ENCODE data around the gene EAF1.

The EAF1 gene

GRCh38 chr3:15428539-15428938 lies 1.1 kb downstream of the EAF1 start:
- DNase-seq = no peak

GRCh38 chr3:15429080-15429479 lies 1.7 kb downstream of the EAF1 start:
- TF ChIP-seq CTCF (IDR thresholded peaks at IDR 0.05) = no peak
- Mint-ChIP-seq H3K4me1 (peaks cover 45% of the 10 kb centered on the region), H3K27ac (no peak overlapping the region), H3K36me3 (ENCODE audit: low read depth) (peaks cover 26% of the 10 kb centered on the region), H3K9me3 (no peaks in the 10 kb centered on the region), H3K27me3 (ENCODE audit: low read depth, poor library complexity) (no peaks in the 10 kb centered on the region), H3K4me3 (peak overlapping the region; percentile 100)
- DNase-seq = no peak

More at GRCh38 chr3:15428539-15428938, 1.1 kb downstream of the EAF1 start:
- TF ChIP-seq CTCF (IDR thresholded peaks at IDR 0.05) = no peak
- H3K4me1 Mint-ChIP-seq = peaks cover 45% of the 10 kb centered on the region
- no peaks in the 10 kb centered on the region for H3K27me3 Mint-ChIP-seq (ENCODE audit: low read depth, poor library complexity)
- H3K9me3 Mint-ChIP-seq = no peaks in the 10 kb centered on the region
- H3K27ac Mint-ChIP-seq = peak overlapping the region; percentile 15
- H3K4me3 Mint-ChIP-seq = peak overlapping the region; percentile 100
- H3K36me3 Mint-ChIP-seq (ENCODE audit: low read depth) = peaks cover 25% of the 10 kb centered on the region

GRCh38 chr3:15430624-15431023 lies 3.2 kb downstream of the EAF1 start:
- no peak overlapping the region for H3K4me3 Mint-ChIP-seq
- no peaks in the 10 kb centered on the region for H3K27me3 Mint-ChIP-seq (ENCODE audit: low read depth, poor library complexity)
- H3K27ac Mint-ChIP-seq = no peak overlapping the region
- H3K36me3 Mint-ChIP-seq (ENCODE audit: low read depth) = peaks cover 34% of the 10 kb centered on the region
- H3K4me1 Mint-ChIP-seq = peaks cover 36% of the 10 kb centered on the region
- TF ChIP-seq CTCF (IDR thresholded peaks at IDR 0.05) = no peak
- H3K9me3 Mint-ChIP-seq = no peaks in the 10 kb centered on the region
- DNase-seq = no peak

- Mint-ChIP-seq H3K27me3 (ENCODE audit: low read depth, poor library complexity) (no peaks in the 10 kb centered on the region), H3K36me3 (ENCODE audit: low read depth) (peaks cover 31% of the 10 kb centered on the region), H3K9me3 (no peaks in the 10 kb centered on the region), H3K4me1 (peaks cover 29% of the 10 kb centered on the region), H3K27ac (no peak overlapping the region), H3K4me3 (no peak overlapping the region)
- DNase-seq = no peak
- no peak for TF ChIP-seq CTCF (IDR thresholded peaks at IDR 0.05)
Measured at GRCh38 chr3:15431256-15431837, 3.9 kb downstream of the EAF1 start.

- Mint-ChIP-seq H3K4me3 (no peak overlapping the region), H3K9me3 (no peaks in the 10 kb centered on the region), H3K27ac (no peak overlapping the region), H3K27me3 (ENCODE audit: low read depth, poor library complexity) (no peaks in the 10 kb centered on the region), H3K4me1 (peaks cover 12% of the 10 kb centered on the region), H3K36me3 (ENCODE audit: low read depth) (peaks cover 40% of the 10 kb centered on the region)
- TF ChIP-seq CTCF (IDR thresholded peaks at IDR 0.05) = no peak
- DNase-seq = no peak
Measured at GRCh38 chr3:15433531-15433930, 6.1 kb downstream of the EAF1 start.

- H3K4me3 Mint-ChIP-seq = no peak overlapping the region
- no peak overlapping the region for H3K27ac Mint-ChIP-seq
- peaks cover 53% of the 10 kb centered on the region for H3K36me3 Mint-ChIP-seq (ENCODE audit: low read depth)
- no peaks in the 10 kb centered on the region for H3K4me1 Mint-ChIP-seq
- H3K9me3 Mint-ChIP-seq = no peaks in the 10 kb centered on the region
- no peak for DNase-seq
- H3K27me3 Mint-ChIP-seq (ENCODE audit: low read depth, poor library complexity) = no peaks in the 10 kb centered on the region
- TF ChIP-seq CTCF (IDR thresholded peaks at IDR 0.05) = no peak
Measured at GRCh38 chr3:15434756-15435155, 7.4 kb downstream of the EAF1 start.
